Kasumi-1 (cell line): ENCODE measurements around the gene EDIL3.
"Not testable (repeated sequence)": the region's sequence is repeated elsewhere in the genome, so short reads cannot be mapped to it uniquely, and the experiment has no call there.

Experiments
- DNase-seq, 2 experiments: peaks; one replicate each; lab custom pipeline; 2025; lab: John Stamatoyannopoulos, UW

The EDIL3 gene

GRCh38 chr5:84168841-84169240 is 215.8 kb downstream of the EDIL3 start:
- DNase-seq, result no peak

DNA sequence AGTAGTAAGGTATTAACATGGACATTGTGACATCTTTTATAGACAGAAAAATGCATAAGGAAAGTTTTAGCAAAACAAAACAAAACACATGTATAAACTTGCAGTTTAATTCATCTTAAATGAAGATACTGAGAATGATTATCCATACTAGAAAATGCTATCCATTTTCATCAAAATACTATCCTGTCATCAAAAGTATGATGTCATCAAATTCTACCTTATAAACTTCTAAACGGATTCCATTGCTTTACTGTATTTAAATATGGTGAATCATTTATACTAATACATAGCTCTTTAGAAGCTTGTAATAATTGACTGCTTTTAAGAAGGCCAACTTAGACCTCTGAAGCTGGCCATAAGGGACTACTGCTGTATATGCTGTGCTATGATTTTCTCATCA is 221.0 kb downstream of the EDIL3 start:
- DNase-seq, result no peak

GRCh38 chr5:84162695-84163094 is 222.0 kb downstream of the EDIL3 start:
- DNase-seq, result no peak

GRCh38 chr5:84160650-84161049 is 224.0 kb downstream of the EDIL3 start:
- not testable (repeated sequence) for DNase-seq

- DNase-seq, result no peak
Observed at GRCh38 chr5:84149094-84149493, 235.6 kb downstream of the EDIL3 start.

GRCh38 chr5:84148651-84149050 is 236.0 kb downstream of the EDIL3 start:
- DNase-seq, result no peak

- DNase-seq, result no peak
Observed at GRCh38 chr5:84137541-84137940, 247.1 kb downstream of the EDIL3 start.

GRCh38 chr5:84131372-84131771 is 253.3 kb downstream of the EDIL3 start:
- no peak for DNase-seq

- no peak for DNase-seq
Observed at GRCh38 chr5:84130006-84130580, 254.6 kb downstream of the EDIL3 start.

DNA sequence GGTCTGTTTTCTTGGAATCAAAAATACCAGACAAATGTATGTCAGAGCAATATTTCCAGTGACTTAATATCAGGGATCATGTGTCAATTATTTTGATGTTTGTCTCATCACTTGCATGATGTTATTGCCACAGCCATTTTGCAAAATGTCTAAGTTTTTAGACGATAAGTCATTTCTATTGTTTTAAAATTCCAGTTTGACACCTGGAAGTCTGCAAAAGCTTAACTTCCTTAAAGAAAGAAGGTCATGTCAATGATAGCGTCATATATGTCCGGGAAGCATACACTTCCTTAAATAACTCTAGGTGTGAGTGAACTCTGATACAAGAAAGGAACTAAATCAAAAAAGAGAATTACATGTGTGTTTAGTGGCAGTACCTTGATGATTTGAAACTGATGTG is 259.5 kb downstream of the EDIL3 start:
- no peak for DNase-seq

DNA sequence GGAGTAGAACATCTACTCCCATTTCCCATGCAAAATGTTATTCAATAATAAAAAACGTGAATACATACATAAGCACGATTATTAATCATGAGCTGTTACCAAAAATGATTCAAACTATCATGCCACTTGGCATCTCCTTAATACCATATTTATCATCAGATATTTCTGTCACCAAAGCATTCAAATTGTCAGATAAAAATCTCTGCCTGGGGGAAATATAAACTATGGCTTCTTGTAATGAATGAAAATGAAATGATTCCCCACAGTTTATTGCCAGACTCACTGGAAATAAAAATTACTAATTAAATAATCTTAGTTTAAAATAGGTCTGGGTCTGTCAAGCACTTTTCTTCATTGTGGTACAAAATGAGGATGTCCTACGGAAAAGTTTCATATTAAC is 265.4 kb downstream of the EDIL3 start:
- no peak for DNase-seq

DNA sequence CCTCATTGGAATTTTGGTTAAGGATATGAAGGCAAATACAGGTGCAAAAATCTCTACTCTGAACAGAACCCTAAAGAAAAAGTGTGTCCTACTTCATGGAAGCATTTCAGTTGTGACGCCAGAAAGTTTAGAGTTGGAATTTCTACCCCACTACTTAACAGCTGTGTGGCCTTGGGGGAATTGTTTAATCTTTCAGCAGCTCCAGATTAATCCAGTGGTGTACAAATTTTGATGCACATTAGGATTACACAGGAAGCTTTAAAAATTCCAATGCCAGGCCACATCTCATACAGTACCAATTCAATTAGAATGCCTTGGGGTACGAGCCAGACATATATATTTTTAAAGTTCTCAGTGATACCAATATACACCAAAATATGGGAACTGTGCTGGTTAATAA is 266.1 kb downstream of the EDIL3 start:
- no peak for DNase-seq

- DNase-seq, result no peak
Observed at GRCh38 chr5:84115727-84116126, 269.0 kb downstream of the EDIL3 start.

GRCh38 chr5:84113246-84114105 is 271.2 kb downstream of the EDIL3 start:
- no peak for DNase-seq

DNA sequence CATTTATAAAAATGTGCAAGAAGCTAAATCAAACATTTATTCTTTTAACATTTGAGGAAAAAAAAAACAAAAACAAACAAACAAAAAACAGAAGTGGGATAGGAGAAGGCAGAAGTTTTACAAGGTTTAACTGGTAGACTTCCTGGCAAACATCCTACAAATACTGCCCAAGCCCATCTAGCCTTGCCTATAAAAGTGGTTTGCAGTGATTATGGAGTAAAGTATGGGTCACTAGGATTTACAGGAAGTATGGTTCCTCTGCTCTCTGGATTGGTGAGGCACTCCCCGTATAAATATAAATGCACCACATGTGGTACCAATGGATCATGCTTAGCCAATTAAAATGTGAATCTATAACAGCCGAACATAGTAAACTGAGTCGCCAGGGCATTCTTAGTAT is 291.9 kb downstream of the EDIL3 start:
- DNase-seq, result no peak

GRCh38 chr5:84091127-84091799 is 293.4 kb downstream of the EDIL3 start:
- no peak for DNase-seq

GRCh38 chr5:84088996-84089395 is 295.7 kb downstream of the EDIL3 start:
- DNase-seq, result no peak

GRCh38 chr5:84086511-84086910 is 298.2 kb downstream of the EDIL3 start:
- DNase-seq, result no peak

DNA sequence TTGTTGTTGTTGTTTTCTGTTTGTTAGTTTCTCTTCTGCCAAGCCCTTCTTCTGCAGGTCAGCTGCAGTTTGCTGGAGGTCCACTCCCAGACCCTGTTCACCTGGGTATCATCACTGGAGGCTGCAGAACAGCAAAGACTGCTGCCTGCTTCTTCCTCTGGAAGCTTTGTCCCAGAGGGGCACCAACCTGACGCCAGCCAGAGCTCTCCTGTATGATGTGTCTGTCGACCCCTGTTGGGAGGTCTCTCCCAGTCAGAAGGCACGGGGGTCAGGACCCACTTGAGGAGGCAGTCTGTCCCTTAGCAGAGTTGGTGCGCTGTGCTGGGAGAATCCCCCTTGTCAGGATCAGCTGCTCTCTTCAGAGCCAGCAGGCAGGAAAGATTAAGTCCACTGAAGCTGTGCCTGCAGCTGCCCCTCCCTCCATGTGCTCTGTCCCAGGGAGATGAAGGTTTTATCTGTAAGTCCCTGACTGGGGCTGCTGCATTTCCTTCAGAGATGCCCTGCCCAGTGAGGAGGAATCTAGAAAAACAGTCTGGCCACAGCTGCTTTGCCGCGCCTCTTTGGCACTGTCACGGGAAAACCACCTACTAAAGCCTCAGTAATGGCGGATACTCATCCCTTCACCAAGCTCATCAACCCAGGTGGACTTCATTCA is 299.2 kb downstream of the EDIL3 start:
- no peak for DNase-seq

GRCh38 chr5:84080908-84081307 is 303.8 kb downstream of the EDIL3 start:
- DNase-seq, result no peak

DNA sequence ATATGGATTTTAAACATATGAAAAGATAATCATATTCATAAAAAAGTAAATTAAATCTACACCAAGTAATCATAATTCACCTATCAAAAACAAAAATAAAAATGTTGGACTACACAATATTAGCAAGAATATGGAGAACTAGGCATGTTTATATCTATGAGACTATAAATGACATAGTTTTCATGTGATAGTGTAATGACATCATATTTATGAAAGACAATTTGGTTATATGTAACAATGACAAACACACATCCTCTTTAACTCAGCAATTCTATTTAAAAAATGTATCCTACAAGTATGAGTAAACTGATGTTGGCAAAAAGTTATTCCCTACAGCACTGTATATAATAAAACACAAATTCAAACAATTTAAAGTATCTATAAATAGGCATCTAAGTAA is 312.3 kb downstream of the EDIL3 start:
- DNase-seq, result no peak

DNA sequence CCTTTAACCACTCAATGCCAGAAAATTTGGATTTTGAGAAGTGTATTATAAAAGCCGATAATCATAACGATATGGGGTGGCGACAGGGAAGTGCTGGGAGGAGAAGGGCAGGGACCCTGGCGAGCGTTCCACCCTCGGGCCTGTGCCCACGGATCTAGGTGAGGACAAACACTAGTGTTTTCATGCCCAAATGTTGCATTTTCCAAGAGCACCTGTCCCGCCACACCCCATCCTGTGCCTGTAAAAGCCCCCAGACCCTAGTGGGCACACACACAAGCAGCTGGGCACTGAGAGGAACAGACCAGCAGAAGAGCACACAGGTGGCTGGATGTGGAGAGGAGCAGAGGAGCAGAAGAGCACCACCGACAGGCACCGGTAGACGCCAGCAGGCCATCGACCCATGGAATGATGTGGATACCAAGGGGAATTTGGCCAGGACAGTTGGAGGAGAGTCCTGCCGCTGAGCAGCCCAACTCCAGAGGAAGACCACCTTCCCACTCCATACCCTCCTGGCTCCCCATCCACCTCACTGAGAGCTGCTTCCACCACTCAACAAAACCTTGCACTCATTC is 315.0 kb downstream of the EDIL3 start:
- no peak for DNase-seq
